GM20000 (cell line): ENCODE measurements around the gene NINJ2.

Source experiments
- DNase-seq: peaks from one replicate; pipeline ENCODE4 v3.0.0; 2012; ENCODE audit warnings: low spot score
- TF ChIP-seq, protein P1 (sequence below): IDR thresholded peaks from 2 replicates; pipeline ENCODE4 v1.5.1; 2012; ENCODE audit warnings: mild to moderate bottlenecking, control low read depth; ENCODE audit errors: extremely low read depth, missing control alignments

Gene NINJ2

DNA sequence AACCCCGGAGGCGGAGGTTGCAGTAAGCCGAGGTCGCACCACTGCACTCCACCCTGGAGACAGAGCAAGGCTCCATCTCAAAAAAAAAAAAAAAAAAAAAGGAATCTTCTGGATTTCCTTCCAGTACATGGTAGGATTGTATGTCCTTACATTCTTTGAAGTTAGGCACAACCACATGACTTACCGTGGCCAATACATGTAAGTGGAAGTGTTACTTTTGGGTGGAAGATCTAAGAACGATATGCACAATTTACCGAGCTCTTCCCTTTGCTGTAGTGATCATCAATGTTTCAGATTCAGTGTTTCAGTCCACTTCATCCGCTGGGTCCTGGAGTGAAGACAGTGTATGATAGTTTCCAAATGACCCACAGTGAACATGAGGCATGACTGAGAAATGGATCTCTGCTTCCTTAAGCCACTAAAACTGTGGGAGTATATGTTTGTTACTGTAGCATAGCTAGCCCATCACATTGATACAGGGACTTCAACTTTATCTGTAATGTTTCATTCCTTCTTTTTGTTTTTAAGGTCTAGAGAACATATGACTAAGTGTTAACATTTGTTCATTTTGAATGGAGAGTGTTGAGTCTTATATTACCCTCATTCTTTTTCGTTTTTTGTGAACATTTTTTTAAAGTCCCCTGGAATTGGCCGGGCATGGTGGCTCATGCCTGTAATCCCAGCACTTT, 18.5 kb upstream of the NINJ2 start:
- TF ChIP-seq, protein P1, sequence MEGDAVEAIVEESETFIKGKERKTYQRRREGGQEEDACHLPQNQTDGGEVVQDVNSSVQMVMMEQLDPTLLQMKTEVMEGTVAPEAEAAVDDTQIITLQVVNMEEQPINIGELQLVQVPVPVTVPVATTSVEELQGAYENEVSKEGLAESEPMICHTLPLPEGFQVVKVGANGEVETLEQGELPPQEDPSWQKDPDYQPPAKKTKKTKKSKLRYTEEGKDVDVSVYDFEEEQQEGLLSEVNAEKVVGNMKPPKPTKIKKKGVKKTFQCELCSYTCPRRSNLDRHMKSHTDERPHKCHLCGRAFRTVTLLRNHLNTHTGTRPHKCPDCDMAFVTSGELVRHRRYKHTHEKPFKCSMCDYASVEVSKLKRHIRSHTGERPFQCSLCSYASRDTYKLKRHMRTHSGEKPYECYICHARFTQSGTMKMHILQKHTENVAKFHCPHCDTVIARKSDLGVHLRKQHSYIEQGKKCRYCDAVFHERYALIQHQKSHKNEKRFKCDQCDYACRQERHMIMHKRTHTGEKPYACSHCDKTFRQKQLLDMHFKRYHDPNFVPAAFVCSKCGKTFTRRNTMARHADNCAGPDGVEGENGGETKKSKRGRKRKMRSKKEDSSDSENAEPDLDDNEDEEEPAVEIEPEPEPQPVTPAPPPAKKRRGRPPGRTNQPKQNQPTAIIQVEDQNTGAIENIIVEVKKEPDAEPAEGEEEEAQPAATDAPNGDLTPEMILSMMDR = no peak
- no peak for DNase-seq

DNA sequence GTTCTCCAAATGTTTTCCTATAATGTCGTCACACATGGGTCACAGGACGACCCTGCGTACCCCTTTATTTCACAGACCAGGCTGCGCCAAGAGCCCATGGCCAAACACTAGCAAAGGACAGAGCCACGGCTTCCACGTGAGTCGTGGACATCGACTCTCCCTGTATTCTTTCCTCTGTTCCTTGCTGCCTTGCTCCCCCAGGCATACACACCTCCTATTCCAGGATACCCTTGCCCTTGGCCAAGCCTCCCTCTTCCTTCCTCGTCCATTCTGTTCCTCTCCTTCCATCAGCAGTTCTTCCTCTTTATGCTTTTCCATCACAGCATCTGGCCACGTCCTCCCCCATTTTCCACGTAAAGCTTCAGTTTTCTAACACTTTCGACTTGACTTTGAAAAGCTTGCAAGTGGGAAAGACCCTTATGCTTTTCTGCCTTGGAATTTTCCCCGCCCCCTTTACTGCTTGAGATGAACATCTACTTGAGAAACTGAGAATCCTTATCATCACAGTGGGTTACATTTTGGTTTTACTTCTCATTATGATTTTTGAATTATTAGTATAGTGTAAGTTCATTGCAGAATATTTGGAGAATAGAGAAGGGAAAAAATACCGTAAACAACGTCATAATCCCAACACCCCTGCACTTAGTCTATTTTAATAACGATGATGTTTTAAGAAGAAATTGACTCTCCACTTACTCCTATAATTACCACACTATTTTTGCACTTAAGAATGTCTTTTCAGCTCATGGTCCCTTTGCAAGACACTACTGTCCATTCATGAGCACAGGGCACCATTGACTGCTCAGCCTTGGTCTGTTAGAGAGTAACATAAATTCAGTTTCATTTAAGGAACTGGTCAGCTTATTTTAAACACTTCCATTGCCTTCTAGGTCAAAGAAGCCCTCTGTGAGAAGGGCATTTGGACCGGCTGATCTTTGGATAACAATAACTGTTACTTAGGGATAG, 15.8 kb upstream of the NINJ2 start:
- no peak for DNase-seq
- TF ChIP-seq, protein P1 = no peak

DNA sequence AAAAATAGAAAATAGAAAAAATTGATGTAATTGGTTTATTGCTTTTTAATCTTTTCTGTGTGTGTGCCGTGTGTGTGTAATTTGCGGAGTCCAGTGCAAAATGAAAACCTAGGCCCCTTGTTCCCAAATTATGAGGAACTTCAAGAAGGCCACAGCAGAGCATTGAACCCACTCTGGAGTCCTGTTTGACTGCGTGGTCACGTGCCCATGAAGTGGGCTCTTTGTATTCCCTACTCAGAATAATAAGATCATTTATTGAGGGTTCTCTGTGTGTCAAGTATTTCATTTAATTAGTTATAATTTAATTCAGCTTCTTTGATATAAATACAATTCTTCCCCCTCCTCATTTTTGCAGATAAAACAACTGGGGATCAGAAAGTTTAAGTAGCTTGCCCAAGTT, 12.3 kb upstream of the NINJ2 start:
- DNase-seq = no peak
- TF ChIP-seq, protein P1 = no peak

DNA sequence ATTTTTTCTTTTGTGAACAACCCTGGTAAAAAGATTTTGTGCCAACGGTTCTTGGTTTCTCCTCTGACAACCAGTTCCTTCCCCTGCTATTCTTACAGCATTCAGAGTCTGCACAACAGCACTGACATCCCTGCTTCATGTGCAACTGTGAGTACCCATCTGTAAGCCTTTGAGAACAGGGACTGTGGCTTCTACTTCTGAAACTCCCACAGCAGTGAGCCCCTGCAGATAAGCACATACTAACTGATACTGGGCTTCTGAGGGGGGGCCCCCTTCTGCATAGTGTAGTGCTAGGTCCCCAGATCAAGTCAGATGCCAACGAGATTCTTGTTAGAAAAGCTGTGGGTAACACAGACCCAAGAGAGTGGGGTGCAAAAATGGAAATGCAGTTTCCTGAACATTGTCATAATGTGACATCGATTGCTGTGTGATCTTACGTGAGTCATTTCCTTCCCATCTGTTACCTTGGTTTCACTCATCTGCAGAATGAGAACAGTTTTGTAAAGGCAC, 11.1 kb upstream of the NINJ2 start:
- peak; percentile 58 for DNase-seq
- TF ChIP-seq, protein P1 = no peak

DNA sequence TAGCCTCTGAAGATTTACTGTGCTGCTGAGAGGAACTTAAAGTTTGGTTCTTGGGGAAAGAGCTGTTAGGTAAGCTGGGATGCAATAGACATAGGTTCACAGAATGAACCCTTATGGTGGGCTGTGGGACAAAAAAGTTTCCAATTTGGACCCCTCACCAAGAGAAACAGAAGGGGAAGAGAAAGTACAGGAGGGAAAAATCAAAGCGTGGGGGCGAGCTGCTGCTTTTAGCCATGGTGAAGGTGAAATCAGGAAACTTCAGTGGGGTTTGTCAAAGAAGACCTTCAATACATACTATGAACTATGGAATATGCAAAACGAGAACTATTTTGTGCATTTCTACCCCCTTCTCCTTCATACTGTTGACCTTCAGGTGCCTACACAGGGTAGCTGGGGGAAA, 10.6 kb upstream of the NINJ2 start:
- TF ChIP-seq, protein P1 = no peak
- no peak for DNase-seq

DNA sequence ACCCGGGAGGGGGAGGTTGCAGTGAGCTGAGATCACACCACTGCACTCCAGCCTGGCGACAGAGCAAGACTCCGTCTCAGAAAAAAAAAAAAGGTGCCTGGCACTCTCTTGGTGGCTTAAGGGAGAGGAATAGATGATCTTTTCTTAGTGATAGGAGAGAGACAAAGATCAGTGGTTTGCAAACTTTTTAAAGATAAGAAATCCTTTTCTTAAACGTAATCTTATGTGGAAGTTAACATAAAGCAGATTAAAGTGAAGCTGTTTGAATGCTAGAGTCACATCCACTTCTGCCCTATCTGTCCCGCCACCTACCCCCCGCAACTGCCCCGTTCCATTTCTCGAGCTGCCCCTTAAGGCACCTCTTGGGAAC, 6.3 kb upstream of the NINJ2 start:
- TF ChIP-seq, protein P1 = no peak

DNA sequence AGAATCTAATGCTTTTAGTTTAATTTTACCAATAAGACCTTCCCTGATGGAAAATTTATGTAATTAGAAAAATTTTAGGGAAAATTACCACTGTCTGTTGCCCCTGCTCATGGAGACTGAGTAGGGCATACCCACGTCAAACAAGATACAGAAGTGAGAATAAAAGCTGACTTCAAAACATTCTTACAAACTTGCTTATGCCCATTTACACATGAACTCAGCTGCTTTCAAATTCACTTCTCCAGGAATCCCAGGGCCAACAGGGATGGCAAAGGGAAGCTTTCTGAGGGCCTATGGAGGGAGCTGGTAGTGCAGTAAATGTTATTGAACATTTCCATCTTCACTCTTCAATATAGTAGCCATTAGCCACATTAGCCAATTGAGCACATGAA, 4.8 kb upstream of the NINJ2 start:
- TF ChIP-seq, protein P1 = no peak
- no peak for DNase-seq

More for the DNA sequence above, 6.3 kb upstream of the NINJ2 start:
- no peak for DNase-seq
